SH-SY5Y (cell line): ENCODE measurements around the gene DNAJB1.

Experiments
- GATA2 ChIP-seq: IDR thresholded peaks from 2 replicates; pipeline ENCODE4 v1.6.1; 2011; ENCODE audit warnings: mild to moderate bottlenecking, low read depth, low read length
- GATA3 ChIP-seq: IDR thresholded peaks from 2 replicates; pipeline ENCODE4 v1.6.1; 2011; ENCODE audit warnings: low read depth, mild to moderate bottlenecking, low read length, moderate library complexity

The DNAJB1 gene

GRCh38 chr19:14495672-14496028, 22.5 kb downstream of the DNAJB1 start:
- TF ChIP-seq GATA3, result no peak
- TF ChIP-seq GATA2, result no peak

GRCh38 chr19:14494910-14495671, 23.1 kb downstream of the DNAJB1 start:
- TF ChIP-seq GATA2 (no peak), GATA3 (no peak)

- TF ChIP-seq GATA3 (no peak), GATA2 (no peak)
Measured at GRCh38 chr19:14494411-14494810, 23.8 kb downstream of the DNAJB1 start.

- TF ChIP-seq GATA2 (no peak), GATA3 (no peak)
Measured at GRCh38 chr19:14492756-14493337, 25.4 kb downstream of the DNAJB1 start.

GRCh38 chr19:14487370-14488125, 30.6 kb downstream of the DNAJB1 start:
- no peak for TF ChIP-seq GATA2
- TF ChIP-seq GATA3, result no peak

- TF ChIP-seq GATA2, result no peak
- TF ChIP-seq GATA3, result no peak
Measured at GRCh38 chr19:14482172-14482941, 35.8 kb downstream of the DNAJB1 start.

GRCh38 chr19:14480700-14481079, 37.5 kb downstream of the DNAJB1 start:
- no peak for TF ChIP-seq GATA3
- TF ChIP-seq GATA2, result no peak

GRCh38 chr19:14479975-14480699, 38.1 kb downstream of the DNAJB1 start:
- TF ChIP-seq GATA3 (no peak), GATA2 (no peak)

GRCh38 chr19:14479309-14479974, 38.8 kb downstream of the DNAJB1 start:
- no peak for TF ChIP-seq GATA2
- no peak for TF ChIP-seq GATA3

GRCh38 chr19:14478113-14478545, 40.1 kb downstream of the DNAJB1 start:
- TF ChIP-seq GATA3 (no peak), GATA2 (no peak)

- no peak for TF ChIP-seq GATA3
- TF ChIP-seq GATA2, result no peak
Measured at GRCh38 chr19:14477418-14478112, 40.6 kb downstream of the DNAJB1 start.

- no peak for TF ChIP-seq GATA2
- TF ChIP-seq GATA3, result no peak
Measured at GRCh38 chr19:14476673-14477401, 41.4 kb downstream of the DNAJB1 start.

- TF ChIP-seq GATA3, result no peak
- no peak for TF ChIP-seq GATA2
Measured at GRCh38 chr19:14476327-14476672, 41.9 kb downstream of the DNAJB1 start.
